ENCODE results near the gene YIPF2.
"Not testable (repeated sequence)": the region's sequence is repeated elsewhere in the genome, so short reads cannot be mapped to it uniquely, and the experiment has no call there.

The YIPF2 gene

GRCh38 chr19:10881403-10882107, 46.9 kb downstream of the YIPF2 start:
- DNase-seq (ENCODE audit: insufficient read length, low spot score) = no peak
- no peak for FAIRE-seq

DNA sequence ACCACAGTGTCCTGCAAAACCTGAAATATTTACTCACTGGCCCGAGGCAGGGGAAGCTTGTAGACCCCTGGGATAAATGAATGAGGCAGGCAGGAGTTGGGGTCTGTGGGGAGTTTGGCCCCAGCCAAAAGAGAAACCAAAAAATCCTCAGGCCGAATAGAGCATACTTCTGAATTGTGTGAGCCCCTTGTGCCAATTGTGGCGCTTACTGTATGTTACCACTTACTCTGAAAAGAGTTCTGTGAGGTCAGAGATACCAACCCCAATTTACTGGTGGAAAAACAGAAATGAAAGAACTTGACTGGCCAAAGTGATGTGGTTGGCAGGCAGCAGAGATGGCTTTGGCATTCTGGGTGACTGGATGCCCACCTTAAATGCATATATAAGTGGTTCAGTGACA, 50.2 kb downstream of the YIPF2 start:
- DNase-seq (ENCODE audit: insufficient read length, low spot score) (no peak), FAIRE-seq (peak; percentile 58)

GRCh38 chr19:10877608-10878007, 50.8 kb downstream of the YIPF2 start:
- DNase-seq (ENCODE audit: insufficient read length, low spot score); FAIRE-seq: not testable (repeated sequence)

GRCh38 chr19:10876459-10877240, 51.8 kb downstream of the YIPF2 start:
- peak; percentile 54 for DNase-seq (ENCODE audit: insufficient read length, low spot score)
- FAIRE-seq = peak; percentile 84

GRCh38 chr19:10874024-10874423, 54.4 kb downstream of the YIPF2 start:
- no peak for FAIRE-seq
- DNase-seq (ENCODE audit: insufficient read length, low spot score) = no peak

DNA sequence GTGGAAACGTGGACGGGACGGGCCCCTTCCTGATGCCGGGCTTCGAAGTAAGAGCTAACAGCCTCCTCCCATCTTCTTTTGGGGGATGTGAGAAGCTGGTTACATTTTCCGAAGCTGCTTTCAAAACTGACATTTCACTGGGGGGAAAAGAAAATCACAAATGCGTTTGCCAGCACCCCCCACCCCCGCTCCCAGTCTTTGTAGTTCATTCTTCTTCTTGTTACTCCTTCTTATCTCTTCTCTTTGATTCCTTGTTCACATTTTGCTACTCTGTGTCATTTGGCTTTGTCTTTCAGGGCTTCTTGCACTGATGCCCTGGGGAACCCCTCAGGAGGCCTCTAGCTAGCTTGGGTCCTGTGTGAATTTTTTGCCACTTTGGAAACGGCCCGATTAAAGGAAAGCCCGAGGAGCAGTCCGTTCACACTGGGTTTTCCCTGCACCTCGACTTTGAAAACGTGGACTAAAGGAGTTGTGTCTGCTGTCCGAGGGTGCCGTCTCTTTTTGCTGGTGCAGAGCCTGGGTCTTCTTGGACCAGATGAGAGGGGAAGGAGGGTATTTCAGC, 55.8 kb downstream of the YIPF2 start:
- FAIRE-seq = peak; percentile 72
- DNase-seq (ENCODE audit: insufficient read length, low spot score) = no peak
